Heart left ventricle (tissue), 16 donors: ENCODE results near the gene PTCD1. TPM values are rescaled to one million over a fixed set of nuclear protein-coding genes. Genes with fewer than 3 reads are reported as not detected.
A peak's percentile ranks its signal among the peaks of the same experiment; 100 is the strongest.

ENCODE experiments used
- ATAC-seq, 4 donors: fragments of 200-7000 bp; cut with Tn5 transposase; one replicate each; pipeline ENCODE4 v1.9.1; 2020 to 2022; ENCODE audit warnings: moderate library complexity in 4 of 4, mild to moderate bottlenecking in 3 of 4, moderate number of reproducible peaks in 1 of 4
- DNase-seq, 5 donors: peaks; one replicate each; pipeline ENCODE4 v3.0.0-alpha.2; 2020
- H3K27ac ChIP-seq, 12 donors: fragments of 200-600 bp; sonication (generic) in 4 of 12; one replicate each; pipeline versions ENCODE4 v1.5.0 to v1.8.0; 2016 to 2022; ENCODE audit warnings: mild to moderate bottlenecking in 2 of 12
- H3K27me3 ChIP-seq, 9 donors: fragments of 200-600 bp; sonication (generic) in 2 of 9; one replicate each; pipeline versions ENCODE4 v1.5.1 to v1.8.0; 2016 to 2022; ENCODE audit warnings: mild to moderate bottlenecking in 3 of 9
- H3K36me3 ChIP-seq, 9 donors: fragments of 200-600 bp; sonication (generic) in 2 of 9; one replicate each; pipeline versions ENCODE4 v1.5.0 to v1.8.0; 2018 to 2022; ENCODE audit warnings: mild to moderate bottlenecking in 2 of 9
- H3K4me1 ChIP-seq, 12 donors: fragments of 200-600 bp; sonication (generic) in 4 of 12; one replicate each; pipeline versions ENCODE4 v1.5.0 to v1.8.0; 2016 to 2022; ENCODE audit warnings: mild to moderate bottlenecking in 3 of 12
- H3K4me3 ChIP-seq, 12 donors: fragments of 200-600 bp; sonication (generic) in 4 of 12; one replicate each; pipeline versions ENCODE4 v1.5.0 to v1.8.0; 2017 to 2022; ENCODE audit warnings: mild to moderate bottlenecking in 9 of 12, moderate library complexity in 4 of 12
- H3K9me3 ChIP-seq, 12 donors: fragments of 200-600 bp; sonication (generic) in 4 of 12; one replicate each; pipeline versions ENCODE4 v1.5.0 to v1.8.0; 2016 to 2022; ENCODE audit warnings: mild to moderate bottlenecking in 1 of 12
- POLR2A ChIP-seq, 2 donors: fragments of 450-650 bp; IDR thresholded peaks; one replicate each; pipeline ENCODE4 v1.6.1; 2017; ENCODE audit warnings: antibody characterized with exemption in 2 of 2, mild to moderate bottlenecking in 2 of 2, moderate library complexity in 2 of 2
- WGBS, 4 donors: extraction: QIAGEN DNeasy Blood & Tissue Kit in 2 of 4; methylation state at CpG; one replicate each; pipeline versions ENCODE4 v1.1.5 to v1.1.7; 2013 to 2018; 5-methylcytosine and 5-hydroxymethylcytosine counted together
- intact Hi-C, 10 donors: fragments of 100-400 bp; cut with DNase I; formaldehyde crosslinking; loops; one replicate each; pipeline versions ENCODE4 v1.11.1 to v1.14.2; 2022
- polyA plus RNA-seq, 2 donors: library from polyadenylated mRNA; stranded (reverse); fragments of 200-250 nt; gene quantifications; one replicate each; pipeline ENCODE4 v1.2.3, GENCODE V29; 2013
- total RNA-seq, 9 donors: library from RNA; depleted of rRNA in 2 of 9; stranded (reverse); fragments of >200 nt in 2 of 9; fragmentation: NEBNext Ultra II Directional in 3 of 9; extraction: Animal tissue kit (Norgen Biotek cat#: 25700) in 3 of 9; gene quantifications; one replicate each; pipeline versions ENCODE4 v1.1.0 to v1.2.4, GENCODE V29; 2016 to 2023
- TF ChIP-seq, protein P1 (sequence below), 12 donors: fragments of 200-600 bp; sonication (generic) in 4 of 12; IDR thresholded peaks; one replicate each; pipeline versions ENCODE4 v1.5.0 to v1.8.0; 2018 to 2022; ENCODE audit warnings: antibody characterized with exemption in 12 of 12, mild to moderate bottlenecking in 5 of 12
- donor health status: ischemic (EF 13 %, LVEDD 7.1; RV severe dilation, severe dysfunction).
- donor health status: healthy with polysubstance abuse.
- donor health status: DM: no; HTN: yes; CAD: no.
- donor health status: DM: no; HTN: no; CAD: no.
- donor health status: ischemic (EF 25% LVEDD 6.9; RV normal size, moderate dysfunction).
- donor health status: ischemic (EF 25% LVEDD 5.7; RV mildly dilated, moderate dysfunction).
- donor health status: healthy.
- donor health status: DM: yes; HTN: yes; CAD: no.
- donor health status: ischemic (EF 35%, LVEDD 5.7; RV mildly dilated, moderate dysfunction).
- donor health status: nonischemic (EF 11% LVEDD 7.7; RV severe dilation, severe dysfunction).
- donor health status: DM: yes; HTN: yes; CAD: no.
- donor health status: PGD.
- donor health status: ischemic (EF 29% LVEDD 5.4; RV normal size, mild dysfunction).
- donor health status: nonischemic (EF 23%, LVEDD 6.1; RV moderate dilation, normal function).

PTCD1 gene
- total and polyA plus RNA-seq, 11 donors: 2.1 to 9.0 (median 3.7) TPM

GRCh38 chr7:99428972-99429566, 9.5 kb downstream of the PTCD1 start:
- 80 to 86% (median 84%) methylated on average over 6 to 10 of the region's 10 CpGs for WGBS, 4 donors
- H3K27ac ChIP-seq: no peak overlapping the region
- ATAC-seq: peak in 1 of 4 donors; percentile 33
- TF ChIP-seq, protein P1, sequence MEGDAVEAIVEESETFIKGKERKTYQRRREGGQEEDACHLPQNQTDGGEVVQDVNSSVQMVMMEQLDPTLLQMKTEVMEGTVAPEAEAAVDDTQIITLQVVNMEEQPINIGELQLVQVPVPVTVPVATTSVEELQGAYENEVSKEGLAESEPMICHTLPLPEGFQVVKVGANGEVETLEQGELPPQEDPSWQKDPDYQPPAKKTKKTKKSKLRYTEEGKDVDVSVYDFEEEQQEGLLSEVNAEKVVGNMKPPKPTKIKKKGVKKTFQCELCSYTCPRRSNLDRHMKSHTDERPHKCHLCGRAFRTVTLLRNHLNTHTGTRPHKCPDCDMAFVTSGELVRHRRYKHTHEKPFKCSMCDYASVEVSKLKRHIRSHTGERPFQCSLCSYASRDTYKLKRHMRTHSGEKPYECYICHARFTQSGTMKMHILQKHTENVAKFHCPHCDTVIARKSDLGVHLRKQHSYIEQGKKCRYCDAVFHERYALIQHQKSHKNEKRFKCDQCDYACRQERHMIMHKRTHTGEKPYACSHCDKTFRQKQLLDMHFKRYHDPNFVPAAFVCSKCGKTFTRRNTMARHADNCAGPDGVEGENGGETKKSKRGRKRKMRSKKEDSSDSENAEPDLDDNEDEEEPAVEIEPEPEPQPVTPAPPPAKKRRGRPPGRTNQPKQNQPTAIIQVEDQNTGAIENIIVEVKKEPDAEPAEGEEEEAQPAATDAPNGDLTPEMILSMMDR (IDR thresholded peaks at IDR 0.05): no peak
- H3K27me3 ChIP-seq: no peaks in the 10 kb centered on the region
- H3K36me3 ChIP-seq: peaks cover 0 to 77% (median 69%) of the 10 kb centered on the region in 9 donors
- intact Hi-C loops: no loop called here
- H3K9me3 ChIP-seq: no peaks in the 10 kb centered on the region
- H3K4me3 ChIP-seq: no peak overlapping the region
- peak in 1 of 5 donors; percentile 12 for DNase-seq
- no peaks in the 10 kb centered on the region for H3K4me1 ChIP-seq

DNA sequence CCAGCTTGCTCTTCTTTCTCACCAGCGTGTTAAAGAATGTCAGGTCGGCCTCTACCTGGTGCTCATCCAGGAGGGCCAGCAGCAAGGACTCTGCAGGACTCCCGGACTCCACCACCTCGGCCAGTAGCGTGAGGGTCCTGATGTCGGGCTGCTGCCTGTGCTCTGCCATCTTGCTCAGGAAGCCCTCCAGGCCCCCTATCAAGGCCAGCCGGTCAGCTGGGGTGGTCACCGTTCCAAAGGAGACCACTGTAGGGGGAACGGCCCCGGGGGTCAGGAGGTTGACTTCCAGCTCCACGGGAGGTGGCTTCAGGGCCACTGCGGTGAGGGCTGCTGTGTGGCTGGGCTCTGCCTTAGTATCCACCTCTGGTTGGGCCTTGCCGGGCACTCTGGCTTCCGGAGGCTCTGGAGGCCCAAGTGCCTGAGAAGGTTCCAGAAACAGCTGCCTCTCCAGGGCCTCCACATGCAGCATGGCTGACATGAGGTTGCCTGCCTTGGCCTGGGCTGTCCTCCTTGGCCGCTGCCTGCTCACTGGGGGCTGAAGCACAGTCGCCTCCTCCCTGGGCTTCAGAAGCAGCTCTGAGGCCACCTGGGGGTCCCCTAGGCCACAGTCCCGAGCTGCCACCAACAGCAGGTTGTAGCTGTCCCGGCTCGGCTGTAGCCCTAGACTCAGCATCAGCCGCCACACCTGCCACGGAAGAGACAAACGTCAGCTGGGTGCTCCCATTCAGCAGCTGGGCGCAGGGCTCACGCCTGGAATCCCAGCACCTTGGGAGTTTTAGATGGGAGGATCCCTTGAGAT, 13.5 kb downstream of the PTCD1 start:
- no peak overlapping the region for H3K4me3 ChIP-seq
- DNase-seq (peak in 1 of 5 donors; percentile 50), ATAC-seq (peak in 1 of 4 donors; percentile 14)
- intact Hi-C loops: no loop called here
- TF ChIP-seq, protein P1 (IDR thresholded peaks at IDR 0.05): no peak
- TF ChIP-seq POLR2A (IDR thresholded peaks at IDR 0.05): no peak
- no peak overlapping the region for H3K27ac ChIP-seq
- peaks cover 0 to 76% (median 68%) of the 10 kb centered on the region in 9 donors for H3K36me3 ChIP-seq
- H3K27me3 ChIP-seq: no peaks in the 10 kb centered on the region
- 92 to 96% (median 93%) methylated on average over 16 to 24 of the region's 24 CpGs for whole genome bisulfite sequencing, 4 donors
- H3K4me1 ChIP-seq: no peaks in the 10 kb centered on the region
- H3K9me3 ChIP-seq: no peaks in the 10 kb centered on the region

- peaks cover 2 to 81% (median 73%) of the 10 kb centered on the region in 9 donors for H3K36me3 ChIP-seq
- DNase-seq (peak in 1 of 5 donors; percentile 33), ATAC-seq (no peak)
- WGBS, 4 donors: 74 to 88% (median 79%) methylated on average over 5 of the region's 5 CpGs
- TF ChIP-seq POLR2A (IDR thresholded peaks at IDR 0.05): no peak
- TF ChIP-seq, protein P1 (IDR thresholded peaks at IDR 0.05): no peak
- no peak overlapping the region for H3K27ac ChIP-seq
- intact Hi-C loops: no loop called here
- no peaks in the 10 kb centered on the region for H3K4me1 ChIP-seq
- H3K27me3 ChIP-seq: no peaks in the 10 kb centered on the region
- H3K4me3 ChIP-seq: no peak overlapping the region
- no peaks in the 10 kb centered on the region for H3K9me3 ChIP-seq
Measured at GRCh38 chr7:99422625-99423024, 16.0 kb downstream of the PTCD1 start.

DNA sequence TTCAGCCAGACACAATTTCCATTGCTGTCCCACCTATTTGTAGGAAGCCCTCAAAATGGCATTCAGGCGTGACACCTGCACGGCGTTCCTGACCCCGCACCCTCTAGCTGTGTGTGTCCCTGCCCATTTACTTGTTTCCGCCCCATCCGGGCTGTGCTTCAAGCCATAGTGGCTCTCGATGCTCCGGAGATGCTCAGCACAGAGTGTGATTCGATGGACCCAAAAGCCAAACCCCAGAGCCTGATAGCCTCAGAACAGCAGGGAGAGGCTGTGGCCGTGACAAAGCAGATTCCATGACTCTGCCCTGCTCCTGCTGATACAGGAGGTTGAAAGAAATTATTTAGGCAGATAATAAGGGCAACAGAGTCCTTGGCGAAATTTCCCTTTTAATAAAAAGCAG, 16.4 kb downstream of the PTCD1 start:
- TF ChIP-seq, protein P1 (IDR thresholded peaks at IDR 0.05): no peak
- Histone ChIP-seq H3K9me3 (no peaks in the 10 kb centered on the region), H3K36me3 (peaks cover 2 to 85% (median 77%) of the 10 kb centered on the region in 9 donors), H3K27me3 (no peaks in the 10 kb centered on the region), H3K4me3 (no peak overlapping the region), H3K4me1 (no peaks in the 10 kb centered on the region), H3K27ac (no peak overlapping the region)
- peak in 1 of 5 donors; percentile 17 for DNase-seq
- ATAC-seq: no peak
- 88 to 94% (median 90%) methylated on average over 11 of the region's 11 CpGs for WGBS, 4 donors
- intact Hi-C loops: no loop called here
